IPS-NIHi7 (cell line): Measurements from ENCODE around the gene PHC3.
"Not testable (repeated sequence)": the region's sequence is repeated elsewhere in the genome, so short reads cannot be mapped to it uniquely, and the experiment has no call there.

Experiments used
- DNase-seq: peaks from one replicate; pipeline ENCODE4 v3.0.0; 2012; ENCODE audit warnings: mixed read lengths; ENCODE audit errors: extremely low spot score

The PHC3 gene

DNA sequence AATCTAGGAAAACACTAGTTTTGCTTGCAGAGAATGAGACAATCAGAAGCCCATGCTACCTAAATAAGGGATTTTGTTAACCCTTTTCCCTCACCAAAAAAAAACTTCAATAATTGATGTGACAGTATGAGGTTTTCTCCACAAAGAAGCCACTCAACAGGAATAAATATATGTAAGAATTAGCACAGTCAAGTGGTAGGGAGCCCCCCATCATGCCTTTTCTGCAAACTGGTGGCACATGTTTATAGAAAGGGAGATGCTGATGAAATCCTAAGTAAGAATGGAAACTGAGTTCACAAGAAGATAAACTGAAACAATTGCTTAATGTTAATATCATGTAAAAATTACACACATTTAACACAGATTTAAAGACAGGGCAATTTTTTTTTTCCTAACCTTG is 51.0 kb downstream of the PHC3 start:
- no peak for DNase-seq

DNA sequence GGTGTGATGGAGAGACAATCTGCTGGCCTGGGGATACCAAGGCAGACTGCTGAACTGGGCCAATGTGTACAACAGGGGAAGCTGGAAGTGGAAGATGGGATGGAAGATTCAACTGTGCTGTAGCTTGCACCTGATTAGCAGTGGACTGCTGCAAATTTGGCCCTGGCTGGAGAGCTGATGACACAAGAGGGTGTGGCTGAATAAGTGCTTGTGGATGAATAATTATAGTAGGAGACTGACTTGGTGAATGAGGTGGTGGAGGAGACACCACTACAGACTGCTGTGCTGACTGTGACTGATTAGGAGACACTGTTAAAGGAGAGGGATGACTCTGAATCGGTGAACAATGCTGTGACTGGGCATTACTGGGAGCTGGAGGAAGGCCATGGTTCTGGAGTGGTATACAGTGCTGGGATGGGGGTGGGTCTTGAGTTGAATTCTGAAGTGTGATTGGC is 52.5 kb downstream of the PHC3 start:
- peak; percentile 26 for DNase-seq

DNA sequence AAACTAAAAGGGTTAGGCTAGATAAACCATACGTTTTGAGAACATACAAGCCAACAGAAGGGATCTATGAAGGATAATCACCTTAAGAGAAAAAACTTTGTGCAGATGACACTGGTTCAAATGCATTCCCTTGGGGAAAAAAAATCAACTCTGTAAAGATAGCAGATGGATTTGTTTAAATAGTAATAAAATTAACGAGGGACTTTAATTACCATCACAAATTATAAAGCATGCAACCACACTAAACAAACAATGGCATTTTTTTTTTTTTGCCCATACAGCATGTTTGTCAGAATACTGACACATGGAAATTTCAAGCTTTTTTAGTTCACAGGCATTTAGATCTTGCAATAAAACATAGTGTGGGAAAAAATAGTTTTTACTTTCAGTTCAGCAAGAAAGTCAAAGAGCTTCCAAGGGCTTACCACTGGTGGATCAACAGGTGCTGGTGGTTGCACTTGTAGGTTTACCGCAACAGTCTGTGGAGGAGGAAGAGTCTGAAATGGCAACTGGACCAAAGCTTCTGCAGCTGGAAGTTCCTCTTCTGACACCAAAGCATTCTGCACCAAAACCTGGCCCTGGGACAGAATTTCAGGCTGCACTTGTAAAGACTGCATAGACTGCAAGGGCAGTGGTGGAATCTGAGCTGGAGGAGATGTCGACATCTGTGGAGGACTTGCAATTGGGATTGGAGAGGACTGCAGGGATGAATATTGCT is 53.1 kb downstream of the PHC3 start:
- DNase-seq: no peak

- DNase-seq: peak; percentile 31
These were observed 64.4 kb downstream of the PHC3 start for GRCh38 chr3:170117134-170117533.

DNA sequence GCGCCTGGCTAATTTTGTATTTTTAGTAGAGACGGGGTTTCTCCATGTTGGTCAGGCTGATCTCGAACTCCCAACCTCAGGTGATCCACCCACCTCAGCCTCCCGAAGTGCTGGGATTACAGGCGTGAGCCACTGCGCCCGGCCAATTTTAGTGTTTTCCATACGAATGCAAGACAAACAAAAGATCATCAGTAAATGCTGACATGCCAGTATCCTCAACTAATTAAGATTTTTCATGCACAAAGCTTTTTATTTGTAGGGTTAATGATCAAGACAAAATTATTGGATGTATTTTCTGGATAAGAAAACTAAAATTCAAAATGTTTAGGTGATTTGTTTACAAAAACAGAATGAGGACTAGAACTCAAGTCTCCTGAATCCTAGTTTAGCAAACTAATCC is 67.4 kb downstream of the PHC3 start:
- DNase-seq: not testable (repeated sequence)

DNA sequence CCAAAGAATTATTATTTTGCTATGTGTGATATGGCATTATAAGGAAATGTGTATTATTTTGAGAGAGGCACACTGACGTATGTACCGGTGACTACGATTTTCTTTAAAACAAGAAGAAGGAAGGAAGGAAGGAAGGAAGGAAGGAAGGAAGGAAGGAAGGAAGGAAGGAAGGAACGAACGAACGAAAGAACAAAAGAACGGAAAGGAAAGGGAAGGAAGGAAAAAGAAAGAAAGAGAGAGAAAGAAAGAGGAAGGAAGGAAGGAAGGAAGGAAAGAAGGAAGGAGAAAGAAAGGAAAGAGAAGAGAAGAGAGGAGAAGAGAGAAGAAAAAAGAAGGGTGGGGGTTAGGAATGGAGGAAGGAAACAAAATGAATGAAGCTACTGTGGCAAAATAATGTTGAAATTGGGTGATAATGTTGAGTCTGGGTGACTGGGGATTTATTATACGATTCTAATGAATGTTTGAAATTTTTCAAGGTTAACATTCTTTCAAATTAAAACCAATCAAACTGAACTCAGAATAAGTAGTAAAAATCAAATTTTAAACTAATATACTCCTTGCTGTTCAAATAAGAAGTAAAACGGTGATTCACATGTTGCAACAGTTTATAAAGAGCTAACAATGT is 70.3 kb downstream of the PHC3 start:
- no peak for DNase-seq

- DNase-seq: no peak
These were observed 71.8 kb downstream of the PHC3 start for GRCh38 chr3:170109579-170110293.

GRCh38 chr3:170108955-170109354 is 72.6 kb downstream of the PHC3 start:
- DNase-seq: no peak

DNA sequence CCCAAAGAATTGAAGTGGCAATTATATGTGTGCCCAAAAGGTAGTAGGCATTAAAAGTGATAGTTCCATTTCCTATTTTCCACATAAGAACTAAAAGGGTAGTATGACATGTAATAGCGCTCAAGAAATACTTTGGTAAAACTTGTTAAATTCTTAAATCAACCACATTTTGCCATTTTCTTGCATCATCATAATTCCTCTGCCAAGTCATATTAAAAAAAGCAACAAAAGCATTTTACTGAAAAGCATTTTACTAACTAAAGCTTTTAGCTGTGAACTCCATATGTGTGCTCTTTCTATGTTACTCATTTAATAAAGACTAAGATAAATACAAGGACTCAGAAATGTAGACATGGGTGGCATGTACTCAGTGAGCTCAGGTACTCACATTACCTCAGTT is 73.6 kb downstream of the PHC3 start:
- no peak for DNase-seq

DNA sequence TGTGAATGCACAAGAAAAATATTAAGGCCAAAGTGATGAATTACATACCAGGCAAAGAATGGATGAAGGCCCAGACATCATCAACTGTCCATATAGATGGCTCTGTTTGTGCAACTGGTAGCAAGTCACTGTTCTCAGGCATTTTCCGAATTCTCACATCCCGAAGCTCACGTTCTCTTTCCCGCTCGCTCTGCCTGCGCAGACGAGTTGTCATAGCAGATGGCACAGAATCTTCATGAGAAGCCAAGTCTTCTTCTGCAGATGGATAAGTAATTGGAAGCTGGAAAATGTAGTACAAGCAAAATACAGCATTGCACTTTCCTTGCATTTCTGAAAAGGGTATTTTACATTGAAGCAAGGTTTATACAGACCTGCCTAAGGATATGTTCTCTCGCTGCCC is 79.1 kb downstream of the PHC3 start:
- DNase-seq: no peak

DNA sequence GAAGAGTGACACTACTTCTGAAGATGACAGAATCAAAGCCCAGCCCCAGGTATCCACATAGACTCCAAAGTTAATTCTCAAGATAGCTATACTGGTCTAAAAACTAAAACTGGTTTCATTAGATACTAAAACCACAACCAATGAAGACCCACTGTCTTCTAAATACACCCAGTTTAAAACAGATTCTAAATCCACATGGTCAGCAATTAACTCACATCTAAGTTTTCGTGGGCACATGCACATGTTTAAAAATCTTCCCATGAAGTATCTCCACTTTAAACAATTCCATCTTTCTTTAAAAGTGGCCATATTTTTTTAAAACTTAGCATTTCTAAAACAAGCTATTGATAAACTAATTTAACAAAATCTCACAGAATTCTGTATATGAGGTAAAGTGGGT is 80.6 kb downstream of the PHC3 start:
- DNase-seq: no peak

DNA sequence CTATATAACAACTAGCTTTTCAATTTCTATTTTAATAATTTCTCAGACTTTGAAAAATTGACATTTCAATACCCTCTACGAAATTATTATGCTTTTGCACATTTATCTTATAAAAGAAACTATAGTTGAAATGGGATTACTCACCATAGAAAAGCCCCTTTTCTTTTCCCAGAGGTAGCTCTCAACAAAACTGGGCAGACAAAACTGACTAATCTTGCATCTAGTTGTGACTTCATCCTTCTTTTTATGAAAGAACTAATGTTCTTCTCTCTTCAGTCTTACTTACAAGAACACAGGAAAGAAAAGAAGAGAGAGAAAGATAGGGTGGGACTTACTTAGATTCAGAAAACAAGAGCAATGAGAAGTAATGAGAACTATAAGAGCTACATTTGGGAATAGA is 82.8 kb downstream of the PHC3 start:
- DNase-seq: no peak

DNA sequence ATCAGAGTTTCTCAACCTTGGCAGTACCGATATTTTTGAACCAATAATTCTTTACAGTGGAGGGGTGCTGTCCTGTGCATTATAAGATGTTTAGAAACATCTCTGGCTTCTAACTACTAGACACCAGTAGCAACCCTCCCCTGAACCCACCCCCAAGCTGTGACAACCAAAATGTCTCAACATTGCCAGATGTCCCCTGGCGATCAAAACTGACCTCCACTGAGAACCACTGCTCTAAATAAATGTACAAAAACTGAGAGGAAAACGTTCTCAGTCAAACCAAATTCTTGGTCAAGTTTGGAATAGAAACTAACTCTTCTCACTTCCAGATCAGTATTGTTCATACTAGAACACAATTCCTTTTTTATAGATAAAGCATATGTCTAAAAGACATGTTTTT is 85.2 kb downstream of the PHC3 start:
- DNase-seq: no peak

DNA sequence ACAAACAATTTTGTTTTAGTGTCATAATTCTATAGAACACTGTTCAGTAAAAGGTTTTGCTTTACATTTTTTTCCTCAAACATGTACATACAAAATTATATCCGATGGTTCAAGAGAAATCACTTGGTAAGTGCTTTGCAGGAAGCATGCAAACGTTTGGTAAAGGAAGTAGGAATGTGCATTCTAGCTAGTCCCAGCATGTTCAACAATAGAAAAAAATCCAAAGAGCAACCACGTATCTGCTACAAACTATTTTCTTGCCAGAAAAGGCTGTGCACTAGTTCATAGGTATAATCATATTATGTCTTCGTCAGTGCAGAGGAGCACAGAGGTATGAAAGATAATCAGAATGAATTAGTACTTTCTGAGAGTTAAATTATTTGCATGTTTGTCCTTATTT is 85.8 kb downstream of the PHC3 start:
- DNase-seq: no peak

GRCh38 chr3:170092907-170093306 is 88.6 kb downstream of the PHC3 start:
- no peak for DNase-seq

- DNase-seq: no peak
These were observed 90.9 kb downstream of the PHC3 start for GRCh38 chr3:170090601-170090981.

- no peak for DNase-seq
These were observed 91.5 kb downstream of the PHC3 start for GRCh38 chr3:170089862-170090600.

- DNase-seq: no peak
These were observed 96.1 kb downstream of the PHC3 start for GRCh38 chr3:170085396-170085795.

DNA sequence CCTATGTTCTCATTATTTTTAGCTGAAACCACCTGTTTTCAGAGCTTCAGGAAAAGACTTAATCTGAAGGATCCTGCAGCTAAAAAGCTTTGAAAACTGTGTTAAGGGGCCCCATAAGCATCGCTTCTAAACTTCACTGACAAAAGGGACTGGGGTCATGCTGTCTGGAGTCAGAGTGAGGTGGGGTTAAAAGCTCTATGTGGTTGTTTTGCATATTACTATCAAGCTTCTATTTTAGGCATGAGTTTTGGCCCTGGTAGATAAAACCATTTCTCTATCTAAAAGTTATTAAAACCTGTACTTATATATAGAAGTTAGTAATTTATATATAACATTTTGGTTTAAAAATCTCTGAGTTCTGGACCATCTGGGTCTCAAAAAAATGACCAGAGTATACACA is 98.2 kb downstream of the PHC3 start:
- no peak for DNase-seq

DNA sequence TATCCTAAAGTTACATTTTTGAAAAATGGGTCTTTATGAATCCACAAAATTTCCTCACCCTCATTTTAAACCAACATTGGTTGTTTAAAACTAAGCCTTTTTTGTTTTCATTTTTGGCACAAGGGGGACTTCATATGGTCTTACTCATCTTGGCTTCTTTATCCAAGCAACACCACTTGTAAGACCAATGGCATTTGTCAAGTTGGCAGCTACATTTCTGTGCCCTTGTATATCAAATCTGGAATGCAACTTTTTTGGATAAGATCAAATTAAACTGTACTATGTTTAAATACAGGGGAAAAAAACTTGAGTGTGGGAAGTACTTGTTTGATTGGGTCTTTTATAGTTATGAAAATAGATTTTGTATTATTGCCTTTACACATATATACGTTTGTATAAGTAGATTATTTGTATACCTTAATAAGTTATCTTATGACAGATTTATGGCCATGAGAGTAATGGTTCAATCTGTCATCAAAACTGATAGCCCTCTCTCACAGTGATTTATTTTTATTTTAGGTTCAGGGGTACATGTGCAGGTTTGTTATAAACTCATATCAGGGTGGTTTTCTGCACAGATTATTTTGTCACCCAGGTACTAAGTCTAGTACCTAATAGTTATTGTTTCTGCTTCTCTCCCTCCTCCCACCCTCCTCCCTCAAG is 100.3 kb downstream of the PHC3 start:
- DNase-seq: no peak

DNA sequence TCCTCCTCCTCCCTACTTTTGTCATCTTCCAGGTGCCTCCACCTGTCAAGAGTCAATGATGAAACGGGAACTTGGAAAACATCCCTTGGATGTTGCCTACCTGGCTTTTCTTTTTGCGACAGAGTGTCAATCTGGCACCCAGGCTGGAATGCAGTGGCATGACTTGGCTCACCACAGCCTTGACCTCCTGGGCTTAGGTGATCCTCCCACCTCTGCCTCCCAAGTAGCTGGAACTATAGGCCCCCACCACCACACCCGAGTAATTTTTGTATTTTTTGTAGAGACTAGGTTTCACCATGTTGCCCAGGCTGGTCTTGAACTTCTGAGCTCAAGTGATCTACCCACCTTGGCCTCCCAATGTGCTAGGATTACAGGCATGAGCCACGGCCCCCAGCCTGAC is 100.9 kb downstream of the PHC3 start:
- DNase-seq: no peak
